Mucosa of descending colon (tissue), 3 donors: ENCODE data around the gene B3GNT7. TPM values are rescaled to one million over a fixed set of nuclear protein-coding genes. Genes with fewer than 3 reads are reported as not detected.
"Not testable (repeated sequence)": the region's sequence is repeated elsewhere in the genome, so short reads cannot be mapped to it uniquely, and the experiment has no call there.

Experiments used
- ATAC-seq: fragments of 200-7000 bp; cut with Tn5 transposase; one replicate; pipeline ENCODE4 v1.9.1; 2020; ENCODE audit warnings: mild to moderate bottlenecking, moderate library complexity
- DNase-seq, 3 donors: peaks; one replicate each; pipeline ENCODE4 v3.0.0-alpha.2; 2020
- H3K36me3 ChIP-seq: fragments of 200-600 bp; one replicate; pipeline ENCODE4 v1.8.0; 2021; ENCODE audit warnings: low read depth, mild to moderate bottlenecking
- H3K4me1 ChIP-seq: fragments of 200-600 bp; one replicate; pipeline ENCODE4 v1.8.0; 2021; ENCODE audit warnings: low read depth, mild to moderate bottlenecking
- H3K4me3 ChIP-seq: fragments of 200-600 bp; one replicate; pipeline ENCODE4 v1.8.0; 2021; ENCODE audit warnings: mild to moderate bottlenecking
- H3K9me3 ChIP-seq: fragments of 200-600 bp; one replicate; pipeline ENCODE4 v1.8.0; 2021; ENCODE audit warnings: mild to moderate bottlenecking
- intact Hi-C, 2 donors: fragments of 100-400 bp; cut with DNase I in 1 of 2; cut with micrococcal nuclease in 1 of 2; formaldehyde crosslinking; loops; one replicate each; pipeline versions ENCODE4 v1.11.0 to v1.11.1; 2022; cut with DNase I, micrococcal nuclease
- total RNA-seq, 3 donors: library from RNA; stranded (reverse); fragmentation: NEBNext Ultra II Directional in 2 of 3; extraction: Animal tissue kit (Norgen Biotek cat#: 25700) in 2 of 3; gene quantifications; one replicate each; pipeline versions ENCODE4 v1.2.1 to v1.2.4, GENCODE V29; 2021 to 2023
- TF ChIP-seq, protein P1 (sequence below): fragments of 200-600 bp; IDR thresholded peaks from one replicate; pipeline ENCODE4 v1.8.0; 2022; ENCODE audit warnings: antibody characterized with exemption, mild to moderate bottlenecking
- donor health status: DM: no; HTN: no; CAD: no; lungs with moderate emphysema.
- donor health status: DM: no; HTN: no; CAD: no.
- donor health status: DM: no; HTN: yes; CAD: no.

Gene B3GNT7
- total RNA-seq, 3 donors from 2014 or later: 77.7 to 330 (median 149) TPM

- DNase-seq: peak in 2 of 3 donors; percentile 22 to 25
- Histone ChIP-seq H3K36me3 (no peaks in the 10 kb centered on the region), H3K4me3 (no peak overlapping the region), H3K4me1 (peaks cover 4% of the 10 kb centered on the region), H3K9me3 (no peaks in the 10 kb centered on the region)
- intact Hi-C loops: no loop called here
- no peak for ATAC-seq
- TF ChIP-seq, protein P1, sequence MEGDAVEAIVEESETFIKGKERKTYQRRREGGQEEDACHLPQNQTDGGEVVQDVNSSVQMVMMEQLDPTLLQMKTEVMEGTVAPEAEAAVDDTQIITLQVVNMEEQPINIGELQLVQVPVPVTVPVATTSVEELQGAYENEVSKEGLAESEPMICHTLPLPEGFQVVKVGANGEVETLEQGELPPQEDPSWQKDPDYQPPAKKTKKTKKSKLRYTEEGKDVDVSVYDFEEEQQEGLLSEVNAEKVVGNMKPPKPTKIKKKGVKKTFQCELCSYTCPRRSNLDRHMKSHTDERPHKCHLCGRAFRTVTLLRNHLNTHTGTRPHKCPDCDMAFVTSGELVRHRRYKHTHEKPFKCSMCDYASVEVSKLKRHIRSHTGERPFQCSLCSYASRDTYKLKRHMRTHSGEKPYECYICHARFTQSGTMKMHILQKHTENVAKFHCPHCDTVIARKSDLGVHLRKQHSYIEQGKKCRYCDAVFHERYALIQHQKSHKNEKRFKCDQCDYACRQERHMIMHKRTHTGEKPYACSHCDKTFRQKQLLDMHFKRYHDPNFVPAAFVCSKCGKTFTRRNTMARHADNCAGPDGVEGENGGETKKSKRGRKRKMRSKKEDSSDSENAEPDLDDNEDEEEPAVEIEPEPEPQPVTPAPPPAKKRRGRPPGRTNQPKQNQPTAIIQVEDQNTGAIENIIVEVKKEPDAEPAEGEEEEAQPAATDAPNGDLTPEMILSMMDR: no peak
Measured at GRCh38 chr2:231373184-231373583, 22.3 kb upstream of the B3GNT7 start.

DNA sequence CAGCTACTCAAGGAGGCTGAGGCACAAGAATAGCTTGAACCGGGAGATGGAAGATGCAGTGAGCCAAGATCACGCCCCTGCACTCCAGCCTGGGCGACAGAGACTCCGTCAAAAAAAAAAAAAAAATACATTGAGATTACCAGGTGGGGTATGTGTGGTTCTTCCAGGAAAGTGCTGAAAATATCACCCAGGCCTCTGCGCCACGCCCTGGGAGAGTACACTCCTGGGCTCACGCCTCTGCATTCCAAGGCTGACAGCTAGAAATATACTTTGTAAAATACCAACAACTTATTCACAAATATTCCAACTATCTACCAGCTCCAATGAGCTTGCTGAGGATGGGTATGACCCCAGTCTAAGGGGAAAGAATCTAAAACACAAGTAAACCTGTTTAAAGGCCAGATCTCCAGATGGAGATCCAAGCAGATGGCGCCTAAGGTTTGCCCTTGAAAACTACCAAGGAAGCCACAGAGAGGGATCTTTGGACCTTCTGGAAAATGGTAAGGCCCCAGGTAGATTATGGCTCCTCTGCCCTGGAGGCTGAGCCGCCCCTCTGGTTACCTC lies 21.6 kb upstream of the B3GNT7 start:
- intact Hi-C loops: no loop called here
- TF ChIP-seq, protein P1: no peak
- DNase-seq (peak in 2 of 3 donors; percentile 47 to 65), ATAC-seq (peak; percentile 59)
- no peaks in the 10 kb centered on the region for H3K36me3 ChIP-seq
- no peak overlapping the region for H3K4me3 ChIP-seq
- no peaks in the 10 kb centered on the region for H3K9me3 ChIP-seq
- peaks cover 11% of the 10 kb centered on the region for H3K4me1 ChIP-seq

- intact Hi-C loops: no loop called here
- ATAC-seq (no peak), DNase-seq (peak in 1 of 3 donors; percentile 10)
- TF ChIP-seq, protein P1: no peak
- no peaks in the 10 kb centered on the region for H3K9me3 ChIP-seq
- peaks cover 18% of the 10 kb centered on the region for H3K4me1 ChIP-seq
- H3K4me3 ChIP-seq: no peak overlapping the region
- H3K36me3 ChIP-seq: no peaks in the 10 kb centered on the region
Measured at GRCh38 chr2:231374771-231375170, 20.7 kb upstream of the B3GNT7 start.

DNA sequence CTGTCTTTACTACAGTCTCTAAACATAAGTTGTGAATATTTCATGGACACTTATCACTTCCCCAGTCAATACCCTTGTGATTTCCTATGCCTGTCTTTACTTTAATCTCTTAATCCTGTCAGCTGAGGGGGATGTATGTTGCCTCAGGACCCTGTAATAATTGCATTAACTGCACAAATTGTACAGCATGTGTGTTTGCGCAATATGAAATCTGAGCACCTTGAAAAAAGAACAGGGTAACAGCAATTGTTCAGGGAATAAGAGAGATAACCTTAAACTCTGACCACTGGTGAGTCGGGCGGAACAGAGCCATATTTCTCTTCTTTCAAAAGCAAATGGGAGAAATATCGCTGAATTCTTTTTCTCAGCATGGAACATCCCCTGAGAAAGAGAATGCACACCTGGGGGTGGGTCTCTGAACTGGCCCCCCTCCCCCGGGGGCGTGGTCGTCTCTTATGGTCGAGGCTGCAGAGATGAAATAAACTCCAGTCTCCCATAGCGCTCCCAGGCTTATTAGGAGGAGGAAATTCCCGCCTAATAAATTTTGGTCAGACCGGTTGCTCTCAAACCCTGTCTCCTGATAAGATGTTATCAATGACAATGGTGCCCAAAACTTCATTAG lies 19.4 kb upstream of the B3GNT7 start:
- DNase-seq, H3K36me3 ChIP-seq, H3K4me3 ChIP-seq, H3K9me3 ChIP-seq, intact Hi-C loops, ATAC-seq: not testable (repeated sequence)
- H3K4me1 ChIP-seq: peaks cover 25% of the 10 kb centered on the region

DNA sequence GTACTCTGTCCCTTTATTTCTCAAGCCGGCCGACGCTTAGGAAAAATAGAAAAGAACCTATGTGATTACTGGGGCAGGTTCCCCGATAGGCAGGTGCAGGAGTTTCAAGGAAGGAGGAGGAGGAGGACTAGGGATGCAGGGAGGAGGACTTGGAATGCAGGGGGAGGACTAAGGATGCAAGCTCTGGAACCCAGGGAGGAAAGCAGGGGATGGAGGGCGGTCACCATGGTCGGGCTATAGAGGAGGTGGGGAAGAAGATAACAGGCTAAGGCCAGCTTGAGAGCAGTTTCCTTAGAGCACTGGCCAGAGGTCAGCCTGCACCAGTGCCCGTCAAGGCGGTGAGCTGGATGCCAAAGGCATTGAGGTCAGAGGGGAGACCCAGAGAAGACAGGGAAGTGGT lies 18.7 kb upstream of the B3GNT7 start:
- H3K36me3 ChIP-seq: no peaks in the 10 kb centered on the region
- H3K4me3 ChIP-seq: no peak overlapping the region
- H3K4me1 ChIP-seq: peaks cover 25% of the 10 kb centered on the region
- TF ChIP-seq, protein P1: no peak
- ATAC-seq: no peak
- H3K9me3 ChIP-seq: no peaks in the 10 kb centered on the region
- intact Hi-C loops: no loop called here
- DNase-seq: peak in 1 of 3 donors; percentile 22

GRCh38 chr2:231378026-231378722 lies 17.3 kb upstream of the B3GNT7 start:
- peaks cover 29% of the 10 kb centered on the region for H3K4me1 ChIP-seq
- no peaks in the 10 kb centered on the region for H3K9me3 ChIP-seq
- no peaks in the 10 kb centered on the region for H3K36me3 ChIP-seq
- no peak overlapping the region for H3K4me3 ChIP-seq
- TF ChIP-seq, protein P1: no peak
- peak; percentile 60 to 80 (median 76) for DNase-seq
- ATAC-seq: peak; percentile 77
- intact Hi-C loops: no loop called here
